A549 (cell line): ENCODE data around the gene TRAFD1. TPM values are rescaled to one million over a fixed set of nuclear protein-coding genes. Genes with fewer than 3 reads are reported as not detected.

Experiments
- ATAC-seq, 2 experiments: fragments of 200-7000 bp in 1 of 2; fragments of >200 bp in 1 of 2; cut with Nextera tagmentation in 1 of 2; cut with Tn5 transposase in 1 of 2; 3 replicates each; pipeline versions ENCODE4 v1.8.0 to v1.9.1; 2018 to 2020; ENCODE audit warnings: mild to moderate bottlenecking in 1 of 2, moderate library complexity in 1 of 2
- CTCF ChIA-PET: fragments of 300-600 bp; sonication (Branson Sonifier 250); formaldehyde crosslinking; extraction: SDS; loops from one replicate; lab custom pipeline; 2021; ENCODE audit warnings: antibody characterized with exemption, inconsistent platforms; lab: Yijun Ruan, JAX
- POLR2A ChIA-PET: fragments of 350-600 bp; formaldehyde crosslinking; extraction: SDS; loops from one replicate; lab custom pipeline; 2021; ENCODE audit warnings: antibody characterized with exemption, inconsistent platforms; lab: Yijun Ruan, JAX
- DNase-seq, 2 experiments: peaks; one replicate each; pipeline versions ENCODE4 v3.0.0 to v3.0.0-alpha.2; 2011 to 2016; ENCODE audit warnings: low read depth in 1 of 2, low spot score in 1 of 2
- FAIRE-seq: peaks from 2 replicates; lab custom pipeline; 2011; peaks lifted over from hg19 to GRCh38; lab: Jason Lieb, UNC
- H3K27ac ChIP-seq, 2 experiments: fragments of >200 bp; sonication (Bioruptor Twin); formaldehyde crosslinking; 3 replicates each; pipeline ENCODE4 v1.5.1; 2016 to 2017
- H3K4me1 ChIP-seq: fragments of >200 bp; sonication (Bioruptor Twin); formaldehyde crosslinking; 3 replicates; pipeline ENCODE4 v1.6.1; 2016
- H3K4me2 ChIP-seq: fragments of >200 bp; sonication (Bioruptor Twin); formaldehyde crosslinking; 3 replicates; pipeline ENCODE4 v1.6.1; 2016
- H3K4me3 ChIP-seq: fragments of >200 bp; sonication (Bioruptor Twin); formaldehyde crosslinking; 3 replicates; pipeline ENCODE4 v1.5.1; 2016
- H3K9me3 ChIP-seq: fragments of >200 bp; sonication (Bioruptor Twin); formaldehyde crosslinking; 3 replicates; pipeline ENCODE4 v1.6.1; 2016
- ATOH8 ChIP-seq: fragments of 250-450 bp; sonication (Bioruptor Pico); IDR thresholded peaks from 2 replicates; pipeline ENCODE4 v1.5.0; 2020; ENCODE audit warnings: low read depth, mild to moderate bottlenecking, moderate library complexity
- CEBPB ChIP-seq, 2 experiments: fragments of >200 bp in 1 of 2; sonication (Bioruptor Twin) in 1 of 2; formaldehyde crosslinking in 1 of 2; IDR thresholded peaks; 2 replicates each; pipeline ENCODE4 v1.6.1; 2012 to 2016
- E2F6 ChIP-seq: IDR thresholded peaks from 2 replicates; pipeline ENCODE4 v1.6.1; 2012; ENCODE audit warnings: low read depth, borderline replicate concordance
- EHMT2 ChIP-seq: fragments of 200-600 bp; sonication (generic); IDR thresholded peaks from 2 replicates; pipeline ENCODE4 v1.6.1; 2016; ENCODE audit warnings: antibody characterized with exemption, low read depth, mild to moderate bottlenecking, moderate library complexity
- ELK1 ChIP-seq: fragments of 150-350 bp; IDR thresholded peaks from 2 replicates; pipeline ENCODE4 v1.6.1; 2014; ENCODE audit warnings: low read depth, mild to moderate bottlenecking, low read length
- FOSL2 ChIP-seq, 2 experiments: fragments of 450-650 bp in 1 of 2; fragments of >200 bp in 1 of 2; sonication (Bioruptor Twin) in 1 of 2; formaldehyde crosslinking; IDR thresholded peaks; 2 replicates each; pipeline versions ENCODE4 v1.5.0 to v1.6.1; 2016 to 2020; ENCODE audit warnings: mild to moderate bottlenecking in 1 of 2, moderate library complexity in 1 of 2
- HES2 ChIP-seq: fragments of >200 bp; sonication (Bioruptor Twin); formaldehyde crosslinking; IDR thresholded peaks from 2 replicates; pipeline ENCODE4 v1.6.1; 2016
- HEYL ChIP-seq: fragments of 250-450 bp; sonication (Bioruptor Pico); IDR thresholded peaks from 2 replicates; pipeline ENCODE4 v1.8.0; 2021; ENCODE audit warnings: mild to moderate bottlenecking, moderate library complexity
- MAFK ChIP-seq: fragments of 450-650 bp; IDR thresholded peaks from 2 replicates; pipeline ENCODE4 v1.6.1; 2014; ENCODE audit not compliant: partially characterized antibody
- PBX3 ChIP-seq: IDR thresholded peaks from 2 replicates; pipeline ENCODE4 v1.6.1; 2012
- SREBF2 ChIP-seq: fragments of 450-650 bp; IDR thresholded peaks from 2 replicates; pipeline ENCODE4 v1.6.1; 2014; ENCODE audit warnings: mild to moderate bottlenecking, moderate library complexity
- TFCP2L1 ChIP-seq: fragments of 250-450 bp; sonication (Bioruptor Pico); IDR thresholded peaks from 2 replicates; pipeline ENCODE4 v1.5.0; 2021; ENCODE audit warnings: mild to moderate bottlenecking
- TP53 ChIP-seq: fragments of 250-450 bp; sonication (Bioruptor Pico); IDR thresholded peaks from 2 replicates; pipeline ENCODE4 v1.5.0; 2021; ENCODE audit warnings: mild to moderate bottlenecking, moderate library complexity
- USF2 ChIP-seq: fragments of 450-650 bp; IDR thresholded peaks from 2 replicates; pipeline ENCODE4 v1.6.1; 2014; ENCODE audit warnings: antibody characterized with exemption
- WGBS: methylation state at CpG from one replicate; pipeline ENCODE4 v1.1.6; 2017; ENCODE audit errors: missing lambda C conversion rate; 5-methylcytosine and 5-hydroxymethylcytosine counted together
- polyA plus RNA-seq, 4 experiments: library from polyadenylated mRNA; depleted of rRNA in 3 of 4; stranded (reverse); fragments of >200 nt; fragmentation: RNase III in 1 of 4; extraction: RNeasy Plus Mini Kit Qiagen cat#74134 plus additional on column Dnase treatment in 1 of 4; gene quantifications; 2 replicates in 3 of 4; 3 replicates in 1 of 4; pipeline ENCODE4 v1.2.3, GENCODE V29; 2011 to 2017

TRAFD1 gene
- polyA plus RNA-seq, 2 of the 4 experiments (the other 2 are of a cell fraction): 23.3 to 41.1 TPM

GRCh38 chr12:112170971-112171596, 45.7 kb downstream of the TRAFD1 start (continued):
- TF ChIP-seq ATOH8 (CRISPR knock-in tag) (no peak), MAFK (no peak), HEYL (no peak), E2F6 (no peak)

- 93% methylated on average over 15 of the region's 21 CpGs for WGBS
- no peak for ATAC-seq
- DNase-seq: no peak
- FAIRE-seq: no peak
- Histone ChIP-seq H3K4me2 (no peak overlapping the region), H3K4me1 (no peaks in the 10 kb centered on the region), H3K27ac (no peak overlapping the region), H3K4me3 (no peak overlapping the region), H3K9me3 (no peaks in the 10 kb centered on the region)
- ChIA-PET POLR2A (no interaction called here), CTCF (interaction anchor here (0.9 to 2.1 kb wide), 4 partner anchors 10 to 228 kb away, joined by 3 to 7 read pairs (median 4); no protein-coding TSS in a partner anchor)
- no peak for TF ChIP-seq FOSL2 (IDR thresholded peaks at IDR 0.05)
- no peak for TF ChIP-seq FOSL2 (CRISPR knock-in tag; IDR thresholded peaks at IDR 0.05)
- no peak for TF ChIP-seq USF2
- TF ChIP-seq CEBPB (IDR thresholded peaks at IDR 0.05): no peak
- TF ChIP-seq PBX3: no peak
- no peak for TF ChIP-seq ELK1
- TF ChIP-seq EHMT2: no peak
- TF ChIP-seq SREBF2: no peak
- TF ChIP-seq HES2: no peak
Measured at GRCh38 chr12:112172556-112173324, 47.4 kb downstream of the TRAFD1 start.

GRCh38 chr12:112175361-112176155, 50.2 kb downstream of the TRAFD1 start:
- Histone ChIP-seq H3K4me2 (no peak overlapping the region), H3K9me3 (no peaks in the 10 kb centered on the region), H3K4me1 (no peaks in the 10 kb centered on the region)
- ATAC-seq (no peak), FAIRE-seq (no peak)
- ChIA-PET CTCF (interaction anchor here (0.8 to 1.5 kb wide), 3 partner anchors 11 to 22 kb away, joined by 3 to 6 read pairs (median 3); no protein-coding TSS in a partner anchor), POLR2A (no interaction called here)
- 90% methylated on average over 20 of the region's 20 CpGs for WGBS
- TF ChIP-seq TP53 (CRISPR knock-in tag) (no peak), TFCP2L1 (CRISPR knock-in tag) (no peak)
- TF ChIP-seq, all 56 proteins: peak for 0
- H3K27ac ChIP-seq: no peak overlapping the region
- DNase-seq: no peak
- H3K4me3 ChIP-seq: no peak overlapping the region
